ENCODE data around the gene PMFBP1. TPM values are rescaled to one million over a fixed set of nuclear protein-coding genes. Genes with fewer than 3 reads are reported as not detected.

The PMFBP1 gene
- total RNA-seq, 1 experiment from 2014 or later: 2.7 TPM

DNA sequence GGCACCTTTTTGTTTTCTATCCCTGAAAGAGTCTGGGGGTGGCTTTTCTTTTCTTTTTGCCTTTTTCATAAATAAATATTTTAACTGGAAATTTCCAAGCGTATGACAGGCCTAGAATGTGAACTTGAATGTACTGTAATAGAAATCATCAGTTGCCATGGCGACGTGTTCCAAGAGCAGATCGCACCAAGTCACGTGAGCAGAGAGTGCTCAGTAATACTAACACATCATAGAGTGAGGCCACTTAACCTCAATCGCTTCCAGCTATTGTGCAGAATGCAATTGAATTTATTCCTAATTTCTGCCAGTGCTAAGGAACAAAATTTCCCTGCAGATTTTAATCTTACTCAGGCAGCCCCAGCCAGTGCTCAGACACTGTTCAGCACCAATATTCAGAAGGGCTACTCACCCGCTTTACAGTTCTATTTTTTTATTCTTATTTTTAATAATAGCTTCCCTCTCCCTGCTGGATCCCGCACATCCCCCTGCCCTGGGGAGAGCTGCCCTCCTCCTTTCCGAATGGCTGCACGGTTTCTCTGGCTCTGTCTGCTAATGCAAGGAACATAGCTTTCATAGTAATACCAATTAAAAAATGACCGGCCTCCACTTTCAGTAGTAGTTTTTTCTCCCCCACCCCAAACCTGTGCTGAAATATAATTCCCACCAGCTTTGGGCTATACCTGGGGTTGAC lies 26.2 kb upstream of the PMFBP1 start:
- H3K36me3 Mint-ChIP-seq (ENCODE audit: insufficient read depth in 1 of 3, low read depth in 3 of 3): no peaks in the 10 kb centered on the region
- WGBS (ENCODE audit: extremely low coverage, insufficient read length, low lambda C conversion rate): no CpG with 5 or more reads among the region's 11 CpGs
- H3K56ac ChIP-seq (ENCODE audit: insufficient read length, low read depth, low read length): no peak overlapping the region

More for the DNA sequence above, 26.2 kb upstream of the PMFBP1 start:
- no peaks in the 10 kb centered on the region for H4K20me1 ChIP-seq (ENCODE audit: control insufficient read depth, insufficient read depth, insufficient read length)
- no peaks in the 10 kb centered on the region for H3K23me2 ChIP-seq (ENCODE audit: insufficient read length, low read depth, low read length, poor library complexity, severe bottlenecking)
- H2BK20ac ChIP-seq (ENCODE audit: low read depth, low read length, poor library complexity, severe bottlenecking): no peak overlapping the region
- H2AK5ac ChIP-seq (ENCODE audit: insufficient read length, low read length): no peak overlapping the region
- H3K9me3 Mint-ChIP-seq: no peaks in the 10 kb centered on the region
- H4K8ac ChIP-seq (replicated peaks; ENCODE audit: insufficient read length, low read depth, low read length): no peak overlapping the region
- TF ChIP-seq, protein P1, sequence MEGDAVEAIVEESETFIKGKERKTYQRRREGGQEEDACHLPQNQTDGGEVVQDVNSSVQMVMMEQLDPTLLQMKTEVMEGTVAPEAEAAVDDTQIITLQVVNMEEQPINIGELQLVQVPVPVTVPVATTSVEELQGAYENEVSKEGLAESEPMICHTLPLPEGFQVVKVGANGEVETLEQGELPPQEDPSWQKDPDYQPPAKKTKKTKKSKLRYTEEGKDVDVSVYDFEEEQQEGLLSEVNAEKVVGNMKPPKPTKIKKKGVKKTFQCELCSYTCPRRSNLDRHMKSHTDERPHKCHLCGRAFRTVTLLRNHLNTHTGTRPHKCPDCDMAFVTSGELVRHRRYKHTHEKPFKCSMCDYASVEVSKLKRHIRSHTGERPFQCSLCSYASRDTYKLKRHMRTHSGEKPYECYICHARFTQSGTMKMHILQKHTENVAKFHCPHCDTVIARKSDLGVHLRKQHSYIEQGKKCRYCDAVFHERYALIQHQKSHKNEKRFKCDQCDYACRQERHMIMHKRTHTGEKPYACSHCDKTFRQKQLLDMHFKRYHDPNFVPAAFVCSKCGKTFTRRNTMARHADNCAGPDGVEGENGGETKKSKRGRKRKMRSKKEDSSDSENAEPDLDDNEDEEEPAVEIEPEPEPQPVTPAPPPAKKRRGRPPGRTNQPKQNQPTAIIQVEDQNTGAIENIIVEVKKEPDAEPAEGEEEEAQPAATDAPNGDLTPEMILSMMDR (conservative IDR thresholded peaks at IDR 0.05): no peak
- no peak overlapping the region for H3K27ac Mint-ChIP-seq
- no peak overlapping the region for H2BK12ac ChIP-seq (ENCODE audit: insufficient read length, low read depth, low read length)
- H3K4me1 Mint-ChIP-seq: peaks cover 37 to 41% of the 10 kb centered on the region in 2 experiments
- no peak overlapping the region for H3K4ac ChIP-seq (ENCODE audit: low read depth, low read length)
- H3K79me1 ChIP-seq (ENCODE audit: insufficient read depth, low read depth, low read length, poor library complexity, severe bottlenecking): no peaks in the 10 kb centered on the region
- H3K9ac ChIP-seq (ENCODE audit: extremely low read depth, insufficient read length, low read length): no peak overlapping the region
- no peak overlapping the region for H2BK5ac ChIP-seq (ENCODE audit: insufficient read length, low read length)
- no peak overlapping the region for H3K23ac ChIP-seq (ENCODE audit: insufficient read length, low read depth, low read length)
- H3K4me1 ChIP-seq (ENCODE audit: insufficient read depth, low read length): no peaks in the 10 kb centered on the region; the same call in 1 of the 2 replicates
- H3K14ac ChIP-seq (ENCODE audit: insufficient read depth, low read length): no peak overlapping the region
- no peak overlapping the region for H2BK15ac ChIP-seq (ENCODE audit: low read depth, low read length)
- no peak for DNase-seq
- no peaks in the 10 kb centered on the region for H3K27me3 Mint-ChIP-seq (ENCODE audit: low read depth)
- no peaks in the 10 kb centered on the region for H3K9me3 ChIP-seq (ENCODE audit: control insufficient read depth, low read depth, low read length)
- H3K79me2 ChIP-seq (ENCODE audit: insufficient read depth, low read length): no peaks in the 10 kb centered on the region
- H4K91ac ChIP-seq (ENCODE audit: insufficient read length, low read depth, low read length): no peak overlapping the region
- no peak overlapping the region for H3K4me2 ChIP-seq (ENCODE audit: insufficient read depth, insufficient read length, low read length)
- H3K27me3 ChIP-seq (ENCODE audit: insufficient read depth, low read length): no peaks in the 10 kb centered on the region
- no peak overlapping the region for H3K27ac ChIP-seq (ENCODE audit: insufficient read length, low read depth, low read length)
- H3T11ph ChIP-seq (ENCODE audit: low read length): no peak overlapping the region
- H3K18ac ChIP-seq (ENCODE audit: insufficient read length, low read depth, low read length): no peak overlapping the region
- no peak overlapping the region for H2AFZ ChIP-seq (ENCODE audit: low read length)
- H2BK120ac ChIP-seq (ENCODE audit: low read depth, low read length, poor library complexity, severe bottlenecking): no peak overlapping the region
- H3K4me3 Mint-ChIP-seq: no peak overlapping the region
- no peak overlapping the region for H4K5ac ChIP-seq (ENCODE audit: insufficient read length, low read depth, low read length)
